NB4 (cell line): ENCODE measurements around the gene HAUS7.

Source experiments
- MYC ChIP-seq: IDR thresholded peaks from 2 replicates; pipeline ENCODE4 v1.6.1; 2011; ENCODE audit warnings: low read depth, low read length
- POLR2A ChIP-seq: IDR thresholded peaks from 2 replicates; pipeline ENCODE4 v1.6.1; 2011; ENCODE audit warnings: mild to moderate bottlenecking; ENCODE audit not compliant: insufficient read length; ENCODE audit errors: extremely low read depth
- TF ChIP-seq, protein P1 (sequence below): IDR thresholded peaks from one replicate; pipeline ENCODE4 v1.5.1; 2012; ENCODE audit warnings: low read depth, low read length
- TF ChIP-seq, protein P2 (sequence below): IDR thresholded peaks from 2 replicates; pipeline ENCODE4 v1.6.1; 2011; ENCODE audit warnings: low read depth, low read length

DNA sequence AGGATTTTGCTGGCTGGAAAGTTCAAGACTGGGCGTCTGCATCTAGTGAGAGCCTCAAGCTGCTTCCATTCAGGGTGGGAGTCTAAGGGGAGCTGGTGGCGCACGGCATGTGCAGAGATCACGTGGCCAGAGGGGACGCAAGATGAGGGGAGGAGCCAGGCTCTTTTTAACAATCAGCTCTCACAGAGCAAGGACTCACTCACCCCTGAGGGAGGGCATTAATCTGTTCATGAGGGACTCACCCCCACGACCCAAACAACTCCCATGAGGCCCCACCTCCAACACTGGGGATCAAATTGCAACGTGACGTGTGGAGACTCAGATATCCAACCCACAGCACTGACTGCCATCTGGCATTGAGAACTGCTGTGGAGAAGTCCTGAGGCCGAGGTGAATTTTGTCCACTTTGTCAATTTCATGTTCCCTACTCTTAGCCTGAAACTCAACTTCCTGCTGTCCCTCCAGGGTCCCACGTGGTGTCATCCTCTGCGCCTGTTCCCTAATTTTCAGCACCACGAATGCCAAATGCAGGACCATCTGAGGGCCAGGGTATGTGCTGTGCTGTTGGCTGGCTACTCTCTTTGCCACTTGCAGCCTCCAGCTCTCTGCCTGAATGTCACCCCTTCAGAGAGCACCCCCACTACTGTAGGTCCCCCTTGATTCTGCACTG lies 53.5 kb downstream of the HAUS7 start:
- TF ChIP-seq, protein P1, sequence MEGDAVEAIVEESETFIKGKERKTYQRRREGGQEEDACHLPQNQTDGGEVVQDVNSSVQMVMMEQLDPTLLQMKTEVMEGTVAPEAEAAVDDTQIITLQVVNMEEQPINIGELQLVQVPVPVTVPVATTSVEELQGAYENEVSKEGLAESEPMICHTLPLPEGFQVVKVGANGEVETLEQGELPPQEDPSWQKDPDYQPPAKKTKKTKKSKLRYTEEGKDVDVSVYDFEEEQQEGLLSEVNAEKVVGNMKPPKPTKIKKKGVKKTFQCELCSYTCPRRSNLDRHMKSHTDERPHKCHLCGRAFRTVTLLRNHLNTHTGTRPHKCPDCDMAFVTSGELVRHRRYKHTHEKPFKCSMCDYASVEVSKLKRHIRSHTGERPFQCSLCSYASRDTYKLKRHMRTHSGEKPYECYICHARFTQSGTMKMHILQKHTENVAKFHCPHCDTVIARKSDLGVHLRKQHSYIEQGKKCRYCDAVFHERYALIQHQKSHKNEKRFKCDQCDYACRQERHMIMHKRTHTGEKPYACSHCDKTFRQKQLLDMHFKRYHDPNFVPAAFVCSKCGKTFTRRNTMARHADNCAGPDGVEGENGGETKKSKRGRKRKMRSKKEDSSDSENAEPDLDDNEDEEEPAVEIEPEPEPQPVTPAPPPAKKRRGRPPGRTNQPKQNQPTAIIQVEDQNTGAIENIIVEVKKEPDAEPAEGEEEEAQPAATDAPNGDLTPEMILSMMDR, result no peak
- no peak for TF ChIP-seq POLR2A
- TF ChIP-seq, protein P2, sequence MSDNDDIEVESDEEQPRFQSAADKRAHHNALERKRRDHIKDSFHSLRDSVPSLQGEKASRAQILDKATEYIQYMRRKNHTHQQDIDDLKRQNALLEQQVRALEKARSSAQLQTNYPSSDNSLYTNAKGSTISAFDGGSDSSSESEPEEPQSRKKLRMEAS, result no peak
- TF ChIP-seq MYC, result no peak
